ENCODE results near the gene PDGFB. TPM values are rescaled to one million over a fixed set of nuclear protein-coding genes. Genes with fewer than 3 reads are reported as not detected.

Gene PDGFB
- total RNA-seq, 6 donors from 2014 or later: 15.4 to 41.7 (median 24.1) TPM

DNA sequence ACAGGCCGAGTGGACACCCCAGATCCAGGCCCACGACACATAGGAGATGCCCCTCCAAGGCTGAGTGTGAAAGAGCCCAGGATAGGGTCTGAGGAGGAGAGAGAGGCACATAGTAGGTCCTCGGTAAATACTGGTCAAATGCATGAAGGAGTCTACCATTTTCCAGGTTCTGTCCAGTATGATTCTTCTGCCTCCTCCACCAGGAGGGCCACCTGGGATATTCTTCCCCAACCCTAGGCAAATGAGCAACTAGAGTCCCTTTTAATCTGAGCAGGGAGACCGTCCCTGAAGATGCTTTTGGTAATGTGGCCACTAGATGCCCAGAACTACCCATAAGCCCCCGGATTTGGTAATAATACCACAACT is 6.7 kb downstream of the PDGFB start:
- H3K27ac ChIP-seq: peak overlapping the region; percentile 37 to 92 (median 82)
- no peak for TF ChIP-seq EP300 (IDR thresholded peaks at IDR 0.05)
- no peak for TF ChIP-seq POLR2A (IDR thresholded peaks at IDR 0.05)
- TF ChIP-seq, protein P1, sequence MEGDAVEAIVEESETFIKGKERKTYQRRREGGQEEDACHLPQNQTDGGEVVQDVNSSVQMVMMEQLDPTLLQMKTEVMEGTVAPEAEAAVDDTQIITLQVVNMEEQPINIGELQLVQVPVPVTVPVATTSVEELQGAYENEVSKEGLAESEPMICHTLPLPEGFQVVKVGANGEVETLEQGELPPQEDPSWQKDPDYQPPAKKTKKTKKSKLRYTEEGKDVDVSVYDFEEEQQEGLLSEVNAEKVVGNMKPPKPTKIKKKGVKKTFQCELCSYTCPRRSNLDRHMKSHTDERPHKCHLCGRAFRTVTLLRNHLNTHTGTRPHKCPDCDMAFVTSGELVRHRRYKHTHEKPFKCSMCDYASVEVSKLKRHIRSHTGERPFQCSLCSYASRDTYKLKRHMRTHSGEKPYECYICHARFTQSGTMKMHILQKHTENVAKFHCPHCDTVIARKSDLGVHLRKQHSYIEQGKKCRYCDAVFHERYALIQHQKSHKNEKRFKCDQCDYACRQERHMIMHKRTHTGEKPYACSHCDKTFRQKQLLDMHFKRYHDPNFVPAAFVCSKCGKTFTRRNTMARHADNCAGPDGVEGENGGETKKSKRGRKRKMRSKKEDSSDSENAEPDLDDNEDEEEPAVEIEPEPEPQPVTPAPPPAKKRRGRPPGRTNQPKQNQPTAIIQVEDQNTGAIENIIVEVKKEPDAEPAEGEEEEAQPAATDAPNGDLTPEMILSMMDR (IDR thresholded peaks at IDR 0.05): no peak
- TF ChIP-seq POLR2AphosphoS5 (IDR thresholded peaks at IDR 0.05): no peak

DNA sequence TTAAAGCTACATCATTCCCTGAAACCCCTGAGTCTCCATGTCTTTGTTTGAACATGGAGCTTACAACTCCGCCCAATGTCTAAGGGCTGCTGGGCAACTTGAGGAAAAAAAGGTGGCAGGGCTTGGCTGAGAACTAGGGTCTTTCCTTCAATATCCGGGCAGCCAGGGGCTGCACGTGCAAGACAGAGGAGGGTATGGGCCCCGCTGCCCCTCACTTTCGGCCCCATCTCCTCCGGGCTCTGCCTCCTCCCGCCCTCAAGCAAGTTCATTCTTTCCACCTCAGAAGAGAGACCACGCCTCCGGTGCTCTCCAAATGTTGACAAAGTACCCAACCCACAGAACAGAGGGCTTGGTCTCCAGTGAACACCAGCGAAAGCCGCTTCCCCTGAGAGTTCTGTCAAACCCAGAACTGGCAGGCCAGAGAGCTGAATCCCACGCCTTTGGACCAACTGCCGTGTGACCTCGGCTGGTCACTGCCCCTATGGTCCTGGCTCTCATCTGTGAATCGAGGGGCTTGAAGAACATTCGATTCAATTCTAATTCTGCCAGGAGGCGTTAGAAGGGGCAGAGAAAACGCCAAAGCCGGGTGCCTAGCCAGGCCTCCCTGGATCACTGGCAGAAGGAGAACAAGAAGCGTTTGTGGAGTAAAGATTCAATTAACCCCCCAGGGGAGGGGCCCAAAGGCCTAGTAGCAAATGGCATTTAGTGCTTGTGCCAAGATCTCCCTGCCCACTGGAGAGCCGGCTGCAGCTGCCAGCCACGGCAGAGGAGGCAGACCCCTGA is 7.3 kb downstream of the PDGFB start:
- H3K9me3 ChIP-seq: no peaks in the 10 kb centered on the region
- H3K4me3 ChIP-seq: peak overlapping the region in 2 of 4 donors; percentile 13 to 21
- peaks cover 0 to 8% (median 0%) of the 10 kb centered on the region in 4 donors for H3K36me3 ChIP-seq
- WGBS, 2 donors: 31 to 44% methylated on average over 13 to 22 of the region's 22 CpGs
- H3K27ac ChIP-seq: peak overlapping the region; percentile 37 to 92 (median 82)
- peaks cover 0 to 3% (median 1%) of the 10 kb centered on the region in 4 donors for H3K27me3 ChIP-seq
- peak in 1 of 2 donors; percentile 81 for DNase-seq
- H3K4me1 ChIP-seq: peaks cover 90 to 97% (median 93%) of the 10 kb centered on the region in 4 donors
- no peak for TF ChIP-seq POLR2AphosphoS5 (IDR thresholded peaks at IDR 0.05)
- TF ChIP-seq POLR2A (IDR thresholded peaks at IDR 0.05): peak in 1 of 4 donors; percentile 15
- TF ChIP-seq EP300 (IDR thresholded peaks at IDR 0.05): no peak
- ATAC-seq (ENCODE audit: low FRiP score in 2 of 2): no peak

More for the DNA sequence above, 6.7 kb downstream of the PDGFB start:
- Histone ChIP-seq H3K9me3 (no peaks in the 10 kb centered on the region), H3K4me1 (peaks cover 95 to 100% (median 96%) of the 10 kb centered on the region in 4 donors), H3K4me3 (peak overlapping the region in 2 of 4 donors; percentile 13 to 21), H3K36me3 (peaks cover 0 to 5% (median 0%) of the 10 kb centered on the region in 4 donors), H3K27me3 (peaks cover 0 to 7% (median 2%) of the 10 kb centered on the region in 4 donors)
- DNase-seq (no peak), ATAC-seq (ENCODE audit: low FRiP score in 2 of 2) (no peak)
- 63 to 70% methylated on average over 5 of the region's 5 CpGs for WGBS, 2 donors

DNA sequence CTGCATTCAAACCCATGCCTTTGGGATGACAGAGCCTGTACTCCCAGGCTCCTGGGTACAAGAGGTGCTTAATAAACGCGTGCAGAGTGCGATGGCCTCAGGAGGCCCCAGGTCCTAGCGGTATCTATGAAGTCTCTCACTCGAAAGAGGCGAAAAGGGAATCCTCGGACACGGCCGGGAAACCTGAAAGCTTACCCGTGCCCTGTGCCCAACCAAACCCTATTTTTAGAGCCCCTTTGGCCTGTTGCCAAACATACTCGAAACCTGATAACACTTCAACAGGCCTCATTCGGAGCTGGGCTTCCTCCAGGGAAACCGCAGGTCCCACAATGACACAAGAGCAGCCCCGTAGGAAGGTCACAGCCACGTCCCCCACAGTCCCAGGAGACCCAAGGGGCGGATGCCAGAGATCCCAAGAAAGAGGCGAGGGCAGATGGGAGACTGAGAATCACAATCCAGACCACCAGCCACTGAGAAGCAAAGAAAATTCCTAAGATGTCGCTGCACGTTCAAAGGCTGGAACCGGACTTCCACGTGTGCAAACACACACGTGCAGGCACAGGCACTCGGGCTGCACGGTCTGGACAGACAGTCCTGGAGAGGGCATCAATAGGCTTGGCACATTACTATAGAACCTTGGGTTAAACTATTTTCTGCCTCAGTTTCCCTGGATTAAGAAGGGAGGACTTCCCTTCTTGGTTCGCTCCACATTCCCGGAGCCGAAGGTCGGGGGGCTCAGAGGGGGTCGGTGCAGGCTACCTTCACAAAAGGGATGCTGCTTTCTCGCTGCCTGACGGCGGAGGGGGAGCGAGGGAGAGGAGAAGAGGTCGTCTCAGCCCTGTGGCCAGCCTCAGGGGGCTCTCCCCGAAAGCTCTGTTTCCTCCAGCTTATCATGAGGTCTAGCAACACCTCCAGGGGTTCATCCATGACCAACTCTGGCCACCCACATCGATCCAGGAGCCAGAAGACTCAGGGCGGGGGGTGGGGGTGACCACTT is 8.2 kb downstream of the PDGFB start:
- Histone ChIP-seq H3K4me1 (peaks cover 82 to 89% (median 87%) of the 10 kb centered on the region in 4 donors), H3K9me3 (no peaks in the 10 kb centered on the region), H3K27ac (peak overlapping the region; percentile 79 to 92 (median 84)), H3K4me3 (peak overlapping the region in 2 of 4 donors; percentile 7 to 21), H3K27me3 (peaks cover 0 to 3% (median 0%) of the 10 kb centered on the region in 4 donors), H3K36me3 (peaks cover 0 to 15% (median under 1%) of the 10 kb centered on the region in 4 donors)
- DNase-seq (peak in 1 of 2 donors; percentile 75), ATAC-seq (ENCODE audit: low FRiP score in 2 of 2) (no peak)
- peak in 1 of 2 donors; percentile 62 for TF ChIP-seq POLR2AphosphoS5 (IDR thresholded peaks at IDR 0.05)
- no peak for TF ChIP-seq EP300 (IDR thresholded peaks at IDR 0.05)
- TF ChIP-seq, protein P1 (IDR thresholded peaks at IDR 0.05): no peak
- WGBS, 2 donors: 29 to 35% methylated on average over 18 to 37 of the region's 37 CpGs

DNA sequence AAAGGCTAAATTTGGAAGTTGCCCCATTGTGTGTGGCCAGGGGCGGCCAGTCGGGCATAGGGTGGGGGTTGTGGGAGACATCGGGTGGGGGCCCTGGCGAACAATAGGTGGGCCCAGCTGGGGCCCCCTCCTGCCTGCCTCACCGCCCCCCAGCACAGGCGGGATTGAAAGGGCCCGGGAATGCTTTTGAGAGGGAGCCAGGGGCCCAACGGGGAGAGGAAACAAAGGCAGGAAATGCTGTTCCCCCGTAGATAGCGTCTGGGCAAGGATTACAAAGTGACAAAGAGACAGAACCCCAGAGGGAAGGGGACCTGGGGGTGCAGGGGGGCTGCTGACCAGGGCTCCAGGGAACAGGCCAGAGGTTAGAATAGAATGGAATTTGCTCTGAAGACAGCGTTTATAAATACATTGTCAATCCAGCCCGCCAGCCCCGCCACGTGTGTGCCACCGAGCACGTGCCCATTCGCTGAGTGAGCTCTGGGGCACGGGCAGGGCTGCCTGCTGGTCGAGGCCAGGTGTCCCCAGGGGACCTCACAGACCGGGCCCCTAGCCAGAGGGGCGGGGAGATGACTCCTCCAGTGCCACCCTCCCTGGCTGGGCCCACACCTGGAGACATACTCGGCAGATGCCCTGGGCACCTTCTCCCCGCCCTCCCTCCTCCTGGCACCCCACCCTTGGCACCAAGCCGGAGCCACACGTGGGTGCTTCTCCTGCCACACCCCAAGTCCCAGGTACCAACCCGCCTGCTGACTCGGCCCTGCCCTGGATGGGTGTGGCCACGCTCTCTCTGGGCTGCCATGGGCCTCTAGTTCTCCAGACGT is 9.7 kb downstream of the PDGFB start:
- H3K9me3 ChIP-seq: no peaks in the 10 kb centered on the region
- TF ChIP-seq, protein P1 (IDR thresholded peaks at IDR 0.05): no peak
- TF ChIP-seq POLR2A (IDR thresholded peaks at IDR 0.05) (no peak), POLR2AphosphoS5 (IDR thresholded peaks at IDR 0.05) (peak; percentile 34 to 63), EP300 (IDR thresholded peaks at IDR 0.05) (peak in 1 of 4 donors; percentile 82)
- H3K27ac ChIP-seq: peak overlapping the region; percentile 79 to 92 (median 84)
- DNase-seq: peak; percentile 65 to 87
- peaks cover 0 to 3% (median 0%) of the 10 kb centered on the region in 4 donors for H3K27me3 ChIP-seq
- 24 to 27% methylated on average over 19 to 28 of the region's 29 CpGs for WGBS, 2 donors
- H3K4me3 ChIP-seq: no peak overlapping the region
- peaks cover 0 to 23% (median 7%) of the 10 kb centered on the region in 4 donors for H3K36me3 ChIP-seq
- peaks cover 76 to 82% (median 81%) of the 10 kb centered on the region in 4 donors for H3K4me1 ChIP-seq
- peak in 1 of 2 donors; percentile 26 for ATAC-seq (ENCODE audit: low FRiP score in 2 of 2)

All from upper lobe of left lung (tissue), 6 donors.